AG20443 (cell line): ENCODE results near the gene GRK2.

Experiments
- DNase-seq: peaks from one replicate; pipeline ENCODE4 v3.0.0; 2012; ENCODE audit warnings: low spot score, mixed read lengths

The GRK2 gene

GRCh38 chr11:67299471-67300191 is 33.4 kb downstream of the GRK2 start:
- no peak for DNase-seq

GRCh38 chr11:67300256-67300755 is 34.0 kb downstream of the GRK2 start:
- no peak for DNase-seq

- DNase-seq, result no peak
These were observed 34.6 kb downstream of the GRK2 start for GRCh38 chr11:67300756-67301312.

- no peak for DNase-seq
These were observed 35.1 kb downstream of the GRK2 start for GRCh38 chr11:67301313-67301921.

GRCh38 chr11:67301951-67302516 is 35.8 kb downstream of the GRK2 start:
- DNase-seq, result peak; percentile 35

GRCh38 chr11:67302571-67303131 is 36.4 kb downstream of the GRK2 start:
- no peak for DNase-seq

GRCh38 chr11:67303132-67303834 is 37.0 kb downstream of the GRK2 start, which contains the start of gene SSH3:
Gene SSH3, plus strand, starts transcription at chr11:67303530. Its CDS starts 96 bp downstream, at chr11:67303626.
- DNase-seq, result peak; percentile 87

- peak; percentile 35 for DNase-seq
These were observed 37.6 kb downstream of the GRK2 start for GRCh38 chr11:67303835-67304411.

- no peak for DNase-seq
These were observed 38.3 kb downstream of the GRK2 start for GRCh38 chr11:67304511-67305113.

- DNase-seq, result no peak
These were observed 40.7 kb downstream of the GRK2 start for GRCh38 chr11:67306769-67307544.

GRCh38 chr11:67307545-67308001 is 41.3 kb downstream of the GRK2 start:
- no peak for DNase-seq

- DNase-seq, result no peak
These were observed 42.0 kb downstream of the GRK2 start for GRCh38 chr11:67308031-67308866.

GRCh38 chr11:67309166-67309565 is 42.9 kb downstream of the GRK2 start:
- DNase-seq, result no peak

GRCh38 chr11:67309661-67310061 is 43.4 kb downstream of the GRK2 start:
- no peak for DNase-seq

- DNase-seq, result no peak
These were observed 44.2 kb downstream of the GRK2 start for GRCh38 chr11:67310246-67311050.

- no peak for DNase-seq
These were observed 44.8 kb downstream of the GRK2 start for GRCh38 chr11:67311051-67311555.

GRCh38 chr11:67311556-67312082 is 45.3 kb downstream of the GRK2 start:
- no peak for DNase-seq
